ENCODE data around the gene RASGRF1. TPM values are rescaled to one million over a fixed set of nuclear protein-coding genes. Genes with fewer than 3 reads are reported as not detected.

RASGRF1 gene
- total RNA-seq, 2 experiments from 2014 or later: 0.02 TPM; not detected in 1

- ChIA-PET POLR2A (no interaction called here), CTCF (no interaction called here)
Observed at GRCh38 chr15:79102595-79102994, 12.0 kb upstream of the RASGRF1 start.

- POLR2A ChIA-PET: no interaction called here
Observed at GRCh38 chr15:79101866-79102581, 11.4 kb upstream of the RASGRF1 start.

GRCh38 chr15:79099692-79100091, 9.1 kb upstream of the RASGRF1 start:
- POLR2A ChIA-PET: no interaction called here
- CTCF ChIA-PET: no interaction called here

More at GRCh38 chr15:79101866-79102581, 11.4 kb upstream of the RASGRF1 start:
- CTCF ChIA-PET: no interaction called here

- POLR2A ChIA-PET: no interaction called here
- CTCF ChIA-PET: no interaction called here
Observed at GRCh38 chr15:79094611-79095021, 4.0 kb upstream of the RASGRF1 start.

- CTCF ChIA-PET: no interaction called here
- POLR2A ChIA-PET: no interaction called here
Observed at GRCh38 chr15:79093352-79093935, 2.9 kb upstream of the RASGRF1 start.

- CTCF ChIA-PET: no interaction called here
- POLR2A ChIA-PET: no interaction called here
Observed at GRCh38 chr15:79092382-79092781, 1.8 kb upstream of the RASGRF1 start.

- POLR2A ChIA-PET: no interaction called here
- CTCF ChIA-PET: no interaction called here
Observed at GRCh38 chr15:79091204-79091867, 756 bp upstream of the RASGRF1 start.

- POLR2A ChIA-PET: no interaction called here
- CTCF ChIA-PET: no interaction called here
Observed at GRCh38 chr15:79089890-79090486, 592 bp downstream of the RASGRF1 start.

GRCh38 chr15:79089331-79089889, 1.2 kb downstream of the RASGRF1 start:
- POLR2A ChIA-PET: no interaction called here
- CTCF ChIA-PET: no interaction called here

- ChIA-PET CTCF (no interaction called here), POLR2A (no interaction called here)
Observed at GRCh38 chr15:79088426-79089205, 2.0 kb downstream of the RASGRF1 start.

GRCh38 chr15:79086814-79087213, 3.8 kb downstream of the RASGRF1 start:
- CTCF ChIA-PET: interaction anchor here (0.6 kb wide), 1 partner anchor 285 kb away, joined by 3 read pairs; no protein-coding TSS in a partner anchor
- POLR2A ChIA-PET: no interaction called here

- POLR2A ChIA-PET: no interaction called here
- CTCF ChIA-PET: no interaction called here
Observed at GRCh38 chr15:79084308-79084968, 6.1 kb downstream of the RASGRF1 start.

- ChIA-PET POLR2A (no interaction called here), CTCF (no interaction called here)
Observed at GRCh38 chr15:79083154-79083553, 7.4 kb downstream of the RASGRF1 start.

GRCh38 chr15:79082363-79083070, 8.1 kb downstream of the RASGRF1 start:
- ChIA-PET CTCF (no interaction called here), POLR2A (no interaction called here)

- POLR2A ChIA-PET: no interaction called here
- CTCF ChIA-PET: no interaction called here
Observed at GRCh38 chr15:79078763-79079410, 11.7 kb downstream of the RASGRF1 start.

GRCh38 chr15:79078003-79078402, 12.6 kb downstream of the RASGRF1 start:
- ChIA-PET POLR2A (no interaction called here), CTCF (no interaction called here)

- ChIA-PET POLR2A (no interaction called here), CTCF (no interaction called here)
Observed at GRCh38 chr15:79076661-79077060, 13.9 kb downstream of the RASGRF1 start.

GRCh38 chr15:79075256-79075655, 15.3 kb downstream of the RASGRF1 start:
- CTCF ChIA-PET: no interaction called here

More at GRCh38 chr15:79075256-79075655, 15.3 kb downstream of the RASGRF1 start:
- POLR2A ChIA-PET: no interaction called here

All from activated CD8-positive, alpha-beta memory T cell treated with anti-CD3 and anti-CD28 coated beads for 36 hours (primary cell).